ENCODE measurements around the gene CDKN3. TPM values are rescaled to one million over a fixed set of nuclear protein-coding genes. Genes with fewer than 3 reads are reported as not detected.
"Not testable (repeated sequence)": the region's sequence is repeated elsewhere in the genome, so short reads cannot be mapped to it uniquely, and the experiment has no call there.

Gene CDKN3
- polyA plus RNA-seq, 1 donor, result 20.2 TPM

DNA sequence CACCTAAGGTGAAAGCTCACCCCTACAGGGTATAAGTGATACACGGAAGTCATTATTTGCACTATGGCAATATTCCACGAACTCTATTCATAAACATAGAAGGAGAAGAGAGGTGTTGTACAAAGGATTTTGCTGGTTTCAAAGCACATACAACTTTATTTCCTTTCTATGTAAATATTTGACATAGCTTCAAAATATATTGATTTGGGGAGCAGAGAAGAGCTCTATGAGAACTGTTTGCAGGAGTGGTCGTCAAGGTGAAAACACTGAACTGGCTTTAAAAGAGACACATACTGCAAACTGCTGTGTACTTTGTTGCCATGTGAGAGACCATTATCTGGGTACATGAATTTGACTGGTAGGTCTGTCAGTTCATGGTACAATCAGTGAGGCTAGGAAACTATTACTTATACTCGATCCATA is 27.7 kb downstream of the CDKN3 start:
- no peak for DNase-seq

DNA sequence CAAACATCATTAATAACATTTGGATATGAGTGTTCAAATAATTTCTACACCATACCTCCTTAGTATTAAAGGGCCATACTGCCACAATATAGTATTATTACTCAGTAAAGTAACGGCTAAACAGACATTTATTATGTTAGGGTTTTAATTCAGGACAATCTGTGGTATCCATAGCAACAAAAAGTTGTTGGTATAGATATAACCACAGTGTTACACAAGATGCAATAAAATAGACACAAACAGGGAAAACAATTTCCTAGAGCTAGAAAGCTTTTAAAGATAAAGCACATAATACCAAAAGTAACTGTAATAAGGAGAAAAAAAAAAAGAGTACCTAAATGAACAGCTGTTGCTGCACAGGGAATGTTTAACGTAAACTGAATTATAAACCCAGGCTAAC is 28.3 kb downstream of the CDKN3 start:
- no peak for DNase-seq

DNA sequence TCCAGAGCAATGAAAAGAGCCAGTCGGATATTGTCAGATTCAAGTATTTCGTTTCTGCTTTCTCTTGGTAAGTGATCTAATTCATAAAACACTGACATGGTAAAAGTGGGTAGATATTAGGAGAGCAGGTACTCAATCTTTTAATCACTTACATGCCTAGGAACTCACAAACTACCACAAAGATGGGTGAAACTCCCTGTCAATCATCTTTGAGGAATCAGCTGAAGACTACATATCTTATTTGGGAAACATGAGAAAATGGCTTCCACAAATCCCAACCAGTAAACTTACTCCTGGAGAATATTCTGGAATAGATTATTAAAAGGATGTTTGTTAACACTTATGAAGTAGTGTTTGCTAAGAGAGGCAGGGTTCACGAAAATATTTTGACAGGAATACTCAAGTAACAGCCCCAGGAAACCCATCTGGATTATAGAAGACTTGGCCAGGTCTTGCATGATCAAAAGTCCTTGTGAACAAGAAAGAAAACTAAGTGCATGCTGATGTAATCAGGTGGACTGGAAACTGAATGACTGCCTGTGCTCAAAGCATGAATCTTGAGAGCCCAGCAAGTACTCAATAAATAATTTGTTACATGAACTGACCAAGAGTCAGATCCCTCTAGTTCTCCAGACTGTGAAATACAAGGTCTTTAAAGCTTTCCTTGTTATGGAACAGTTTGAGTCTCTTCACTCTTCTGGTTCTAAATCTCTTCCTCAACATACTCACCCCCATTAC is 28.9 kb downstream of the CDKN3 start:
- DNase-seq, result no peak

DNA sequence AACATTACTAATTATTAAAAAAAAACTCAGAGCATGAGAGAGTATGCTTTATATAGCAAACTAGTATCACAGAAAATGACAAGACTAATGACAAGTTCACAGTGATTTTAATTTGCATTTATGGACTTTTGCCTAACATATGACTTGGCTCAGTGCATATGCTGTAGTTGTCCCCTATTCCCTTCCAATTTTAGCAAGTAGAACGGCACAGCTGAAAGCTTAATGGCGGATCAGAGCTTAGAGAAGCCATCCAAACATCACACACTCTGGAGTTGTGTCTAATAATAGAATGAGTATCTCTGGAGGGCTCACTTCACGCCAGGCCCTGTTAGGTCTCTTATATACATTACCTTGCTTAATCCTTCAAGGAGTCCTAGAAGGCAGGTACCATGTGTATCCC is 31.1 kb downstream of the CDKN3 start:
- no peak for DNase-seq

DNA sequence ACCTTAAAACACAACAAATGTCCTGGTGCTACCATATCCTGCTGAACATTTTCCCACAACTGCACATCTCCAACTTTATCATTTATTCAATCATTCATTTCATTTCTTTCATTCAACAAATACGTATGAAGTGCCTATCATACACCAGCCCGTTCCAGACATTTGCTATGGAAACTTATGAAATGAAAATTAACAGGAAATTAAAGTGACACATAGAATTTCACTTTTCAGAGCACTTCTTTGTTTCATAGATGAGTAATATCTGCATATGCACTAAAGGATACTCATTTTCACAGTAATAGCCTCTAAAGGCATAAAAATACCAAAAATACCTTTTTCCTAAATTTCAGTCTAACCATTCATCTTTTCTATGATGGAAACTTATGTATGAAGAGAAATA is 31.7 kb downstream of the CDKN3 start:
- DNase-seq, result no peak

DNA sequence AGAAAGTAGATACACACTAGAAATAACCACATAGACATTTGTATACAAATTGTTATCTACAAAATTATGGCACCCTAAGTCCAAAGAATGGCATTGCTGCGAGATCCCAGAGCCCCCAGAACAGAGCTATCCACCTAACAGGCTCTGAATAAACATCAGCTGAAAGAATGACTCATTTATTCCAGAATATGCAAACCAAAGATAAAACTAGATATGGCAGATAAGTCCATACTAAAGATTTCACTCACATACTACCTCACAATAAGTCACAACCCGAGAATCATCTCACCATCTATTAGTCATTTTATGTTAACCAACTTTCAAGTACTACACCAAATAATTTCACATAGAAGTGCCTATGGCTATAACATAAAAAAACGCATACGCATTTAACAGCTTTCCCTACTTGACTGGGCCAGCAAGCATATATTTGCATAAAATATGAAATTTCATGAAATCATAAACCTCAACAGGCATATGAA is 38.7 kb downstream of the CDKN3 start:
- no peak for DNase-seq

DNA sequence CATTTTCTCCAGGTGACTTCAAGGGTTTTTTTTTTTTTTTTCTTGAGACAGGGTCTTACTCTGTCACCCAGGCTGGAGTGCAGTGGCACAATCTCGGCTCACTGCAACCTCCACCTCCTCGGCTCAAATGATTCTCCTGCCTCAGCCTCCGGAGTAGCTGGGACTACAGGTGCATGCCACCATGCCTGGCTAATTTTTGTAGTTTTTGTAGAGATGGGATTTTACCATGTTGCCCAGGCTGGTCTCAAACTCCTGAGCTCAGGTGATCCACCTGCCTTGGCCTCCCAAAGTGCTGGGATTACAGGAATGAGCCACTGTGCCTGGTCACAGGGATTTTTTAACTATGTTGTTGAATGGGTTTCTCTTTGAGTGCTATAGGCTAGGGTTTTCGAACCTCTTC is 41.1 kb downstream of the CDKN3 start:
- DNase-seq, result not testable (repeated sequence)

DNA sequence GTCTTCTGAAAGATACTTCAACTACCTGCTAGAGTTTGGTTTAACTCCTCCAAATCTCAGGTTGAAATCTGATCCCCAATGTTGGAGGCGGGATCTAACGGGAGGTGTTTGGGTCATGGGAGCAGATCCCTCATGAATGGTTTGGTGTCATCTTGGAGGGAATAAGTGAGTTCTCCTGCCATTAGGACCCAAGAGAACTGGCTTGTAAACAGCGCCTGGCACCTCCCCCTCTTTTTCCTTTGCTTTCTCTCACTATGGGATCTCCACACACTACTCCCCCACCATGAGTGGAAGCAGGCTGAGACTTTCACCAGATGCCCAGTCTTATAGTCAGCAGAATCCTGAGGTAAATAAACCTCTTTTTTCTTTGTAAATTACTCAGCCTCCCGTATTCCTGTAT is 41.9 kb downstream of the CDKN3 start:
- no peak for DNase-seq

DNA sequence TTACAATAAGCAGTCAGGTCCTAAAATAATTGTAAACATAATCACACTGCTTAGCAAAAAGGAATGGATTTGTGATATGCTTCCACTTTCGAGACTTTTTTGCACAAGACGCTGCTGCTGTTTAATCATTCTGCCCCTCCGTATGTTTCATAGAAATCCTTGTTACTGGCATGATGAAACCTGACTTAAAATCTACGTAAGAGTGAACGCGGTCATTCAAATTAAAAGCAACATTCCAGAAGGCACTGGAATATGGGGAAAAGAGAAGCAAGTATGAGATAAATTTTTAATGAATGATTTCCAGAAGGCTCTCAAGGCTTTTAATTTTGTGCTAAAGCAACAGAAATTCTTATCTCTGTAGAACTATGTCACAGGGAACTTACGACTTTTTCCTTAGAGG is 43.2 kb downstream of the CDKN3 start:
- no peak for DNase-seq

DNA sequence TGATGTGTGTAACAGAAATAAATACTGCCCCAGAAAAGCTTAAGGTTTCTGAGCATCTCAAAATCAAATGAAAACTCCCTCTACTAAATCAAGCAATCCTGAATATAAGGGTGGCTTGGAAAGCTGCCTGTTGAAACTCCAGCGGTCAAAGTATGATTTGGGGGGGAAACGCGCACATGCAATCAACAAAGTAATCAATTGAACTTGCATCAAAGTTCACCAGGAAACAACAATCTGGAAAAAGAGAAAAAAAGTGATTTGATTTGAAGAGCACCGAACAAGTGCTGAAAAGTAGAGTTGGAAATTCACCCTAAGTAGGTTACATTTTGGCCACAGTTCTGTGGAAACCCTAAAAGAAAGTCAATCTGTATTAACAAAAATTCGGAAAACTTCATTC is 43.7 kb downstream of the CDKN3 start:
- DNase-seq, result no peak

DNA sequence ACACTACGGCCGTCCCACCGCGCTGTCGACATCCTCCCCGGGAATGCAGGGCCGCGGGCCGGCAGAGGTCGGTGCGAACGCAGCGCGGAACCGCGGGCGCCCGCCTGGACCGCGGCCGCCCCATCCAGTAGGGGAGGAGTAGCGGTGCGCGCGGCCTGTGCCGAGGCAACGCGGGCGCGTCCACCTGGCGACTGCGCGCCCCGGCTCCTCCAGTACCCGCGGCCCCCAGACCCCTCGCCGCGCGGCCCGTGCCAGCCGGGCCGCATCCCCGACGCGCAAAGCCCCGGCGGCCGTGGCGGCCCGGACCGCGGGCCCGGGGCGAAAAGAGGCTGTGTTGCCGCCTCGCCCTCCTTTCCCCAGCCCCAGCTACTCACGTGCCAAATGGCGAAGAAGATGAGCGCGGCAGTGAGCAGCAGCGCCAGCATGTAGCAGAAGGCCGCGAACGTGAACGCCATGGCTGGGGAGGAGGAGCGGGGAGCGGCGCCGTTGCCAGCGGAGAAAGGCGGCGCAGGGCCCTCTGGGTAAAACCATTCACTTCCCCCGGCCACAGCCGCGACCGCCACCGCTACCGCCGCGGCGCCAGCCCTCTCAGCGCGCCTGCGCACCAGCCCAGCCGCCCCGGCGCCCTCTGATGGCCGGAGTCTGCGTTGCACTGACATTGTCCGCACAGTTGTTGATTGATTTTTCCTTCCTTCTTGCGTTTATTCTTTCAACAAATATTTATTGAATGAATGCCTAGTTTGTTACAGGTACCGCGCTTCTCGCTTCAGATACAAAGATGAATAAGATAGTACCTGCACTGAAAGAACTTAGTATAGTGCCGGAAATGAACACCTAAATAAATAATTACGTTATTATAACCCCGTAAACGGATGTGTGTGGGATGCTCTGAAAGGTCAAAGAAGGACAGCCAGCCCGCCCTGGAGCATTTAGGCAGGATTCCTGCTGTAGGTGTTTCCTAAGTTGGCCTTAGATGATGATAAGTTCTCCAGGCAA is 44.4 kb downstream of the CDKN3 start, which contains the start of gene CNIH1:
TSS of gene CNIH1 (minus strand) at position 502 of the 996 bp plus-strand sequence. CDS start at position 455, 47 bp downstream.
- DNase-seq, result peak; percentile 95

DNA sequence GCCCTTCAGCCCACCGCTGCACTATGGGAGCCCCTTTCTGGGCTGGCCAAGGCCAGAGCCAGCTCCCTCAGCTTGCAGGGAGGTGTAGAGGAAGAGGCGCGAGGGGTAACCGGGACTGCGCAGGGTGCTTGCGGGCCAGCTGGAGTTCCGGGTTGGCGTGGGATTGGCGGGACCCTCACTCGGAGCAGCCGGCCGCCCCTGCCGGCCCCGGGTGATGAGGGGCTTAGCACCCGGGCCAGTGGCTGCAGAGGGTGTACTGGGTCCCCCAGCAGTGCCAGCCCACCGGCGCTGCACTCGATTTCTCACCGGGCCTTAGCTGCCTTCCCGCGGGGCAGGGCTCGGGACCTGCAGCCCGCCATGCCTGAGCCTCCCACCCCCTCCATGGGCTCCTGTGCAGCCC is 46.2 kb downstream of the CDKN3 start:
- DNase-seq, result not testable (repeated sequence)

DNA sequence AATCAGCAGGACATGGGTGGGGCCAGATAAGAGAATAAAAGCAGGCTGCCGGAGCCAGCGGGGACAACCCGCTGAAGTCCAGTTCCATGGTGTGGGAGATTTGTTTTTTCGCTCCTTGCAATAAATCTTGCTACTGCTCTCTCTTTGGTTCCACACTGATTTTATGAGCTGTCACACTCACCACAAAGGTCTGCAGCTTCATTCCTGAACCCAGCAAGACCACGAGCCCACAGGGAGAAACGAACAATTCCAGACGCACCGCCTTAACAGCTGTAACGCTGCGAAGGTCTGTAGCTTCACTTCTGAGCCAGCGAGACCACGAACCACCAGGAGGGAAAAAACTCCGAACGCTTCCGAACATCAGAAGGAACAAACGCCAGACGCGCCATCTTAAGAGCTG is 47.2 kb downstream of the CDKN3 start:
- no peak for DNase-seq

DNA sequence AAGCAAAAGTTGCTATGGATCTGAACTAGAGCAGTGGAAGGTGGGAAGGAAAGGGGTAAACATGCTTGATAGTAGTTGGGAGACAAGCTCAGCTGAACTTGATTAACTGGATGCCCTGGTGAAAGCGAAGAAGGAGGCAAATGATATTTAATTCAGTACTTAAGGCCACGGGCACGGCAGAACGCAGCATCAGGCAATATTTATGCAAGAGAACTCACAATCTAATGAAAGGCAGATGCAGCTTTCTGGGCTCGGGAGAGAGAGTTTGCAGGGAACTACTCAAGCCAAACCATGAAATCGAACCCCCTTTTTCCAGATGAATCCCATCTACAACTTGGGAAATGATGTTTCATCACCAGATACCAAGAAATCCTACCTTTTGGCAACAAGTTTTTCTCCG is 47.9 kb downstream of the CDKN3 start:
- no peak for DNase-seq

DNA sequence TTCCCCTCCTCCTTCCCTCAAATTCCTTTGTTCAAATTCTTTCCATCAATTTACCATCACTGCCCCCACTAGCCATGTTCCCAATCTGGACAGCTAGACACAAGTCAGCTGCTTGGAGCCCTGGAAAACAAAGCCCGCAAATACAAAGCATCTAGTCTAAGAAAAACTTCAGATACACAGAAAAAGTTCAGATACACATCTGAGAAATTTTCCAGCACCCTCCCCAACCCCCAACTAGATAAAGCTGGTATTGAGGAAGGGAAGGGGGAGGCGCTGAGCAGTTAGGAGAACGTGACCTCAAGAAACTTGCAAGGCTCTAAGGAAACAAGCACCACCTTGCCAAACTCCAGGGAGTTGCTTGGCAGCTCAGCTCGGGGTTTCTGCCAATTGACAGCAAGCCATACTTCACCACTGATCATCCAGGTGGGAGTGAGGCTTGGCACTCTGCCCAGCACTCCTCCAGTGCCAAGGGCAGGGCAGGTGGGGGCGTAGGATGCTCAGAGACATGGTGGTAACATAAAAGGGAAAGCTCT is 49.4 kb downstream of the CDKN3 start:
- no peak for DNase-seq

DNA sequence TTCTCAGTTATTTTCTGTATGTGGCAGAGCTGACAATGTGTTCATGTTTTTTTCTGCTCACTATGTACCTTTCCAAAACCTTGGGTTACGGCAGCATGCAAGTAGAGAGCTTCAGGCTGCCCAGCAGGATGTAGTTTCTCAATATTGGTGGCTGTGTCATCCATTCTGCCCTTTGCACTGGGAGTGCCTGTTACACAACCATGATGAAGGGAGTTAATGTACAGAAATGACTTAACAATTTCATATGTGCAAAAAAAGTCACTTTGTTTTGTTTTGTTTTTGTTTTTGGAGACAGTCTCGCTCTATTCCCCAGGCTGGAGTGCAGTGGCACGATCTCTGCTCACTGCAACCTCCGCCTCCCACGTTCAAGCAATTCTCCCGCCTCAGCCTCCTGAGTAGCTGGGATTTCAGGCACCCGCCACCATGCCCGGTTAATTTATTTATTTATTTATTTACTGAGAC is 50.5 kb downstream of the CDKN3 start:
- no peak for DNase-seq

DNA sequence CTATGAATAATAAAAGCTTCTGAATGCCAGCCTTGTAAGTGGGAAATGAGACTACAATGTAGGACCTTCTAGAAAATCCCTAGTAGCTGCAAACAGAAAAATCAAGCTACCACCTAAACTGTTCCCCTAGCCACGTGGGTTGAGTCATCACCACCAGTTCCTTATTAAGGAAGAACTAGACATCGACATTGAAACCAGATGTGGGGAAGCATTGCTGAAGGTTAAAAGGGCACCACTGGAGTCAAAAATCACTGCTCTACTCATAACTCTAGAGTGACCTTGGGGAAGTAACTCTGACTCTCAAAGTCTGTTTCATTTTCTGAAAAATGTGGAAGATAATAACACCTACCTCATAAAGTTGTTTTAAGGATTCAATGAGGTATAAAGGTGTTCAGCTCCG is 53.7 kb downstream of the CDKN3 start:
- DNase-seq, result no peak

DNA sequence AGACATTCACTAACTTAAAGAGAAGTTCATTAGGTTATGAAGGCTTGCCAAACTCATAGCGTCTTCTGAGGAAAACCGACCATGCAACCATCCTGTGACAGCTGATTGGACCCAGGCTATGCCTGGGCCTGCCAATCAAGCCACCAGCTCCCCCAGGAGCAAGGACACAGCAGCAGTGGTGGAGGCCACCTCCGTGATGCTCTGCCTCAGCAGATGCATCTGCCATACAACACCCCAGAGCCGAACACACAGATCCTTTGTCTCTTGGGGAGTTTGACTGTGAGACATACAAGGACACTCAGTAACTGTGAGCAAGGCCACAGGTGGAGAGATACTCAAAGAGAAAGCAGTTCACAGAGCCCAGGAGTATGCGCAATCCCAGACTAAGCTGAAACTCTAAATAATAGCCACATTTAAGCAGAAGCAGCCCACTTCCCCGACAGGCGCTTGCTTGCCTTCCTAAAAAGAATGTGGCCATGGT is 54.4 kb downstream of the CDKN3 start:
- no peak for DNase-seq

DNA sequence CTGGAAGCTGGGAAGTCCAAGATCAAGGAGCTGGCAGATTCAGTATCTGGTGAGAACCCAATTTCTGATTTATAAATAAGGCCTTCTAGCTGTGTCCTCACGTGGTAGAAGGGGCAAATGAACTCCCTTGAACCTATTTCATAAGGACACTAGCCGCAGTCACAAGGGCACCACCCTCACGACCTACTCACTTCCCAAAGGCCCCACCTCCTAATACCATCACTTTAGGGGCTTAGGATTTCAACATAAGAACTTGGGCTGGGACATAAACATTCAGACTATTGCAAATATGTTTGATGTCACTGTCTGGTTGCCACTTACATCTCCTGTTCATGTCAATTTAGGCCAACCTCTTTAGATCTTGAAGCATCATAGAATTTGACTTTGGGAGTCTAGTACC is 55.2 kb downstream of the CDKN3 start:
- DNase-seq, result no peak

DNA sequence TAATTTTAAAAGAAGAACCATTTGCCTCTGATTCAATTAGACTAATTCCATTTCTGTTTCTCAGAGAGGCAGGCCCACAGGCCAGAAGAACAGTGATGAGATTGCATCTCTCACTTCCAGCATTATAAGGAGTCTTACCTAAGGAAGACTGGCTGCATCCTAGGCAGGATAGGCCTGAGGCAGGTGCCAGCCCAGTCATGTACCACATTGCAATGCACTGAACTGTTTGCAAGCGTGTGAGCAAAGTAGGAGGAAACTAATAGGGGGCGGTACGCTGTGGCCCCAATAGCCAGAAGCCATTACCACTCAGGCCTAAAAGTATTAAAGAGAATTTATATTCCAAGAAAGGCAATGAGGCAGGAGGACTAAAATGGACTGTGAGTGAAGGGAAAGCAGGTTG is 56.4 kb downstream of the CDKN3 start:
- no peak for DNase-seq

DNA sequence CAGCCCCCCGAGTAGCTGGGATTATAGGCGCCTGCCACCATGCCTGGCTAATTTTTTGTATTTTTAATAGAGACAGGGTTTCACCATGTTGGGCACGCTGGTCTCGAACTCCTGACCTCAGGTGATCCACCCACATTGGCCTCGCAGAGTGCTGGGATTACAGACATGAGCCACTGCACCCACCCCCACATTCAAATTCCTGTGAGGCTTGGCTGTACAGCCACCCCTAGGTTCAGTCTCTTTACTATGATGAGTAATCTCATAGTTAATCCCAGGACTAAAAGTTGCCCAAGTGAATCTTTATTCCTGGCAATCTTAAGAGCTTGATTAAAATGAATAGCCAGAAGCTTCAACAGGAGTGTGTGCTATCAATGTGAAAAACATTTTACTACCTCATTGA is 57.2 kb downstream of the CDKN3 start:
- not testable (repeated sequence) for DNase-seq

DNA sequence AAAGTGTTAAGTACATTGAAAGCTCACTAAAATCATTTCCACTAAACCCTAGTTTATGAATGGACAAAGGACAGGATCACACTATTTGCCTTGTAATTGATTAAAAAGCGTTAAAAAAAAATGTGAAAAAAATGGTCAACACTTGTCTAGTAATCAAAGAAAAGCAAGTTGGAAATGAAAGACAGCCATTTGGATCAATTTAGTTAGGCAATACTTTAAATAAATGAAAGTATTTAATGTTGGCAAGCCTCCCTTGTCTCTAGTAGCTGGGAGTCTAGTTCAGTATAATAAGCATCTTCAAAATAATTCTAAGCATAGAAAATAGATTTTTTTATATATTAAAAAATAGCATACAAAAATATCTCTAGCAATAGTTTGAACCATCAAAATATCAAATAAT is 58.6 kb downstream of the CDKN3 start:
- no peak for DNase-seq

All from hindlimb muscle (tissue), 1 donor.